Subcutaneous adipose tissue (tissue), 4 donors: ENCODE data around the gene CXCL16. TPM values are rescaled to one million over a fixed set of nuclear protein-coding genes. Genes with fewer than 3 reads are reported as not detected.

Source experiments
- CTCF ChIP-seq: fragments of 450-650 bp; IDR thresholded peaks from one replicate; pipeline ENCODE4 v1.5.1; 2016; ENCODE audit warnings: low read depth, mild to moderate bottlenecking, control low read depth, antibody characterized with exemption, moderate library complexity
- total RNA-seq, 4 donors: library from RNA; depleted of rRNA; stranded (reverse); fragments of >200 nt; gene quantifications; one replicate each; pipeline ENCODE4 v1.1.0, GENCODE V29; 2016

CXCL16 gene
- total RNA-seq, 4 donors from 2014 or later, result 9.0 to 108 (median 12.9) TPM

GRCh38 chr17:4703330-4703691 lies 36.4 kb downstream of the CXCL16 start:
- no peak for TF ChIP-seq CTCF

- TF ChIP-seq CTCF, result no peak
These were observed 38.6 kb downstream of the CXCL16 start for GRCh38 chr17:4701116-4701515.

- no peak for TF ChIP-seq CTCF
These were observed 43.3 kb downstream of the CXCL16 start for GRCh38 chr17:4696437-4696805.

- no peak for TF ChIP-seq CTCF
These were observed 46.3 kb downstream of the CXCL16 start for GRCh38 chr17:4693416-4693815.

- no peak for TF ChIP-seq CTCF
These were observed 48.0 kb downstream of the CXCL16 start for GRCh38 chr17:4691686-4692085.

GRCh38 chr17:4690745-4691144 lies 49.0 kb downstream of the CXCL16 start:
- TF ChIP-seq CTCF, result no peak

Other genes with a start within 250 kb of the CXCL16 start
- 10 to 100 TPM in 3 of 4 donors, 1 to 10 TPM in 1; 3.2 to 31.8 (median 13.4) TPM for gene SPNS2, start 241.0 kb downstream of the CXCL16 start, total RNA-seq
- gene MYBBP1A, start 184.5 kb downstream of the CXCL16 start, total RNA-seq, result 10 to 100 TPM; 16.5 to 34.7 (median 28.7) TPM
- gene GGT6, start 179.4 kb downstream of the CXCL16 start, total RNA-seq, result not detected
- 1 to 10 TPM in 2 of 4 donors, not detected in 2; 1.5 TPM for gene SMTNL2, start 155.4 kb downstream of the CXCL16 start, total RNA-seq
- gene ALOX15, start 98.2 kb downstream of the CXCL16 start, total RNA-seq, result 1 to 10 TPM in 1 of 4 donors, not detected in 3; 3.3 TPM
- gene PELP1, start 35.8 kb downstream of the CXCL16 start, total RNA-seq, result 10 to 100 TPM; 12.9 to 22.5 (median 20.4) TPM
- gene ARRB2, start 29.3 kb downstream of the CXCL16 start, total RNA-seq, result 100 to 1,000 TPM in 1 of 4 donors, 10 to 100 TPM in 3; 36.2 to 138 (median 52.8) TPM
- gene MED11, start 8.5 kb downstream of the CXCL16 start, total RNA-seq, result 10 to 100 TPM; 16.3 to 29.6 (median 24.2) TPM
- 1 to 10 TPM in 2 of 4 donors, under 1 TPM in 2; 0.65 to 4.6 (median 1.0) TPM for gene ZMYND15, start 95 bp downstream of the CXCL16 start, total RNA-seq
- gene TM4SF5, start 32.0 kb upstream of the CXCL16 start, total RNA-seq, result not detected
- gene VMO1, start 46.4 kb upstream of the CXCL16 start, total RNA-seq, result 10 to 100 TPM in 1 of 4 donors, 1 to 10 TPM in 2, not detected in 1; 4.6 to 54.9 (median 5.7) TPM
- gene GLTPD2, start 49.0 kb upstream of the CXCL16 start, total RNA-seq, result not detected
- 100 to 1,000 TPM; 114 to 187 (median 124) TPM for gene PSMB6, start 56.2 kb upstream of the CXCL16 start, total RNA-seq
- gene PLD2, start 67.2 kb upstream of the CXCL16 start, total RNA-seq, result 10 to 100 TPM; 12.6 to 25.0 (median 18.1) TPM
- gene MINK1, start 93.4 kb upstream of the CXCL16 start, total RNA-seq, result 10 to 100 TPM; 12.9 to 61.0 (median 28.2) TPM
- 1 to 10 TPM in 2 of 4 donors, under 1 TPM in 2; 0.38 to 2.2 (median 0.87) TPM for gene C17orf107, start 159.6 kb upstream of the CXCL16 start, total RNA-seq
- under 1 TPM; 0.34 to 0.94 (median 0.46) TPM for gene CHRNE, start 163.2 kb upstream of the CXCL16 start, total RNA-seq
- gene GP1BA, start 192.3 kb upstream of the CXCL16 start, total RNA-seq, result not detected
- 10 to 100 TPM; 25.3 to 85.5 (median 27.9) TPM for gene SLC25A11, start 200.1 kb upstream of the CXCL16 start, total RNA-seq
- 10 to 100 TPM; 21.7 to 42.0 (median 31.0) TPM for gene RNF167, start 200.3 kb upstream of the CXCL16 start, total RNA-seq
- gene PFN1, start 208.6 kb upstream of the CXCL16 start, total RNA-seq, result 100 to 1,000 TPM; 244 to 584 (median 435) TPM
- gene ENO3, start 211.2 kb upstream of the CXCL16 start, total RNA-seq, result 1 to 10 TPM; 2.3 to 8.3 (median 3.8) TPM
- gene SPAG7, start 227.9 kb upstream of the CXCL16 start, total RNA-seq, result 10 to 100 TPM; 37.5 to 67.6 (median 54.1) TPM
- 10 to 100 TPM; 11.4 to 21.9 (median 17.5) TPM for gene CAMTA2, start 247.7 kb upstream of the CXCL16 start, total RNA-seq